ENCODE results near the gene CUEDC1. TPM values are rescaled to one million over a fixed set of nuclear protein-coding genes. Genes with fewer than 3 reads are reported as not detected.

The CUEDC1 gene
- polyA plus RNA-seq (ENCODE audit: insufficient read length): 48.8 TPM

- DNase-seq (ENCODE audit: low read depth): no peak
Observed at GRCh38 chr17:57955183-57955931, at the start of gene CUEDC1. TSS of gene CUEDC1 (minus strand) at chr17:57955412. CDS start at chr17:57885564, 69,848 bp downstream.

GRCh38 chr17:58004060-58004459, 48.8 kb upstream of the CUEDC1 start:
- no peak for DNase-seq (ENCODE audit: low read depth)

- DNase-seq (ENCODE audit: low read depth): no peak
Observed at GRCh38 chr17:58002973-58003372, 47.8 kb upstream of the CUEDC1 start.

- no peak for DNase-seq (ENCODE audit: low read depth)
Observed at GRCh38 chr17:58002154-58002948, 47.1 kb upstream of the CUEDC1 start.

- no peak for DNase-seq (ENCODE audit: low read depth)
Observed at GRCh38 chr17:58001461-58002124, 46.4 kb upstream of the CUEDC1 start.

- peak; percentile 57 for DNase-seq (ENCODE audit: low read depth)
Observed at GRCh38 chr17:57999496-58000017, 44.3 kb upstream of the CUEDC1 start.

GRCh38 chr17:57999010-57999495, 43.8 kb upstream of the CUEDC1 start:
- DNase-seq (ENCODE audit: low read depth): no peak

- no peak for DNase-seq (ENCODE audit: low read depth)
Observed at GRCh38 chr17:57997085-57997809, 42.0 kb upstream of the CUEDC1 start.

GRCh38 chr17:57995076-57995956, 40.1 kb upstream of the CUEDC1 start:
- DNase-seq (ENCODE audit: low read depth): peak; percentile 47

GRCh38 chr17:57994436-57994835, 39.2 kb upstream of the CUEDC1 start:
- no peak for DNase-seq (ENCODE audit: low read depth)

- DNase-seq (ENCODE audit: low read depth): no peak
Observed at GRCh38 chr17:57993471-57994365, 38.5 kb upstream of the CUEDC1 start.

GRCh38 chr17:57991537-57991936, 36.3 kb upstream of the CUEDC1 start:
- no peak for DNase-seq (ENCODE audit: low read depth)

- DNase-seq (ENCODE audit: low read depth): no peak
Observed at GRCh38 chr17:57990037-57990436, 34.8 kb upstream of the CUEDC1 start.

GRCh38 chr17:57988301-57989250, 33.4 kb upstream of the CUEDC1 start:
- peak; percentile 25 for DNase-seq (ENCODE audit: low read depth)

- peak; percentile 29 for DNase-seq (ENCODE audit: low read depth)
Observed at GRCh38 chr17:57987581-57988300, 32.5 kb upstream of the CUEDC1 start, which contains the start of gene VEZF1. TSS of gene VEZF1 (minus strand) at chr17:57988254. CDS start at chr17:57988111, 143 bp downstream.

- DNase-seq (ENCODE audit: low read depth): peak; percentile 46
Observed at GRCh38 chr17:57986841-57987580, 31.8 kb upstream of the CUEDC1 start.

GRCh38 chr17:57985675-57985974, 30.4 kb upstream of the CUEDC1 start:
- no peak for DNase-seq (ENCODE audit: low read depth)

Measured in forelimb muscle (tissue), 1 donor.